Lung (tissue), 12 donors: ENCODE results near the gene DNAH1. TPM values are rescaled to one million over a fixed set of nuclear protein-coding genes. Genes with fewer than 3 reads are reported as not detected.

Experiments
- ATAC-seq: fragments of 200-7000 bp; cut with Tn5 transposase; one replicate; pipeline ENCODE4 v1.9.1; 2020; ENCODE audit warnings: moderate number of reproducible peaks; ENCODE audit not compliant: insufficient read depth, low FRiP score
- DNase-seq, 3 donors: peaks; one replicate each; pipeline ENCODE4 v3.0.0-alpha.2; 2013 to 2017
- H3K27ac ChIP-seq, 2 donors: one replicate each; pipeline ENCODE4 v1.5.1; 2013; ENCODE audit warnings: mild to moderate bottlenecking in 2 of 2, moderate library complexity in 2 of 2, control low read depth in 1 of 2, inconsistent platforms in 1 of 2, low read depth in 1 of 2, low read length in 1 of 2
- H3K27me3 ChIP-seq, 3 donors: one replicate each; pipeline ENCODE4 v1.5.1; 2013; ENCODE audit warnings: low read length in 2 of 3; ENCODE audit not compliant: control insufficient read depth in 3 of 3, insufficient read depth in 3 of 3
- H3K36me3 ChIP-seq, 4 donors: one replicate each; pipeline ENCODE4 v1.5.1; 2013; ENCODE audit warnings: low read length in 4 of 4, mild to moderate bottlenecking in 1 of 4, moderate library complexity in 1 of 4; ENCODE audit not compliant: control insufficient read depth in 4 of 4, insufficient read depth in 4 of 4
- H3K4me1 ChIP-seq, 5 donors: one replicate each; pipeline ENCODE4 v1.5.1; 2013; ENCODE audit warnings: low read length in 5 of 5, mild to moderate bottlenecking in 2 of 5, moderate library complexity in 1 of 5; ENCODE audit not compliant: control insufficient read depth in 5 of 5, insufficient read depth in 5 of 5
- H3K4me3 ChIP-seq: one replicate; pipeline ENCODE4 v1.5.1; 2013; ENCODE audit warnings: mild to moderate bottlenecking, control low read depth, moderate library complexity
- H3K9ac ChIP-seq, 2 donors: one replicate each; pipeline ENCODE4 v1.5.1; 2013; ENCODE audit warnings: low read length in 2 of 2, control low read depth in 1 of 2; ENCODE audit not compliant: insufficient read depth in 1 of 2
- H3K9me3 ChIP-seq, 4 donors: one replicate each; pipeline ENCODE4 v1.5.1; 2013; ENCODE audit warnings: low read length in 3 of 4, mild to moderate bottlenecking in 1 of 4, moderate library complexity in 1 of 4; ENCODE audit not compliant: control insufficient read depth in 4 of 4, insufficient read depth in 3 of 4
- WGBS, 2 donors: extraction: QIAGEN DNeasy Blood & Tissue Kit; methylation state at CpG; one replicate each; pipeline ENCODE4 v1.1.7; 2013; 5-methylcytosine and 5-hydroxymethylcytosine counted together
- polyA plus RNA-seq, 2 donors: library from polyadenylated mRNA; stranded (reverse); fragments of 200-250 nt; gene quantifications; one replicate each; pipeline ENCODE4 v1.2.1, GENCODE V29; 2013
- total RNA-seq, 2 donors: library from RNA; depleted of rRNA in 1 of 2; stranded (reverse); fragments of >200 nt in 1 of 2; gene quantifications; one replicate each; pipeline ENCODE4 v1.2.1, GENCODE V29; 2014 to 2021
- TF ChIP-seq, protein P1 (sequence below): IDR thresholded peaks from 2 replicates; pipeline ENCODE4 v1.5.1; 2012; ENCODE audit warnings: mild to moderate bottlenecking; ENCODE audit errors: control extremely low read depth, extremely low read depth
- donor health status: control.
- donor health status: control.
- donor health status: Bipolar disorder and iron deficiency.
- donor health status: healthy.
- donor health status: DM: yes; HTN: yes; CAD: no.

Gene DNAH1
- total and polyA plus RNA-seq, 4 donors, result 6.1 to 21.5 (median 11.4) TPM

DNA sequence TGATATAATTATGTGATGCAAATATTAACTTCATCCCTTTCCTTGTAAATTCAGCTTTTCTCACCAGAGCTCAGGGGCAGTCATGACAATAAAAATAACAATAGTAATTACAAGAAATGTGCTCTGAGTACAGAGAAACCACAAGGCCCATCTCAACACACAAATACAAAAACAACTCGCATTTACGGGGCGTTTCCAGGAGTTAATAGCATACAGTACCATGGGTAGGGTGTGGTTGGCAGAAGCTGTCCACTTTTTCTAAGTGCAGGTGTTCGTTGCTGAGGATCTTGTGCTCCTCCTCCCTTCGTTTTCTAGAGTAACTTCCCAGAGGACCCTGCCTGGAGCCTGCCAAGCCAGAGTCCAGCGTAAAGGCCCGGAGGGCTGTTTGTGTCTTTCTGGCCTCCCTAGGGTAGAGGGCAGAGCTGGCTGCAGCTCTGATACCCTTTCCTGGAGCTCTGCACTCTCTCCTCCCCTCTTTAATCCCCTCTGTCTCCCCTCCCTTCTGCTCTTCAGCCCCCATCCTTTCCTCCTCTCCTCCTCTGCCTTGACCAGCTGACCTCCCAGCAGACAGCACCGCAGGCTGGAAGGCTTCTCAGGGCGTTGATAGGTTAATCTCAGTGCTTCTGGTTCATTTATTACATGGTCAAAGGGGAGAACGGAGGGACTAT lies 117.3 kb downstream of the DNAH1 start:
- peaks cover 0 to 2% (median 0%) of the 10 kb centered on the region in 4 donors for H3K36me3 ChIP-seq
- H3K9ac ChIP-seq, result no peak overlapping the region
- peak overlapping the region in 1 of 2 donors; percentile 20 for H3K27ac ChIP-seq
- no peaks in the 10 kb centered on the region for H3K27me3 ChIP-seq
- DNase-seq, result peak in 1 of 3 donors; percentile 9
- no peak for ATAC-seq
- H3K4me3 ChIP-seq, result no peak overlapping the region
- peaks cover 0 to 34% (median 13%) of the 10 kb centered on the region in 5 donors for H3K4me1 ChIP-seq
- no peaks in the 10 kb centered on the region for H3K9me3 ChIP-seq
- TF ChIP-seq, protein P1, sequence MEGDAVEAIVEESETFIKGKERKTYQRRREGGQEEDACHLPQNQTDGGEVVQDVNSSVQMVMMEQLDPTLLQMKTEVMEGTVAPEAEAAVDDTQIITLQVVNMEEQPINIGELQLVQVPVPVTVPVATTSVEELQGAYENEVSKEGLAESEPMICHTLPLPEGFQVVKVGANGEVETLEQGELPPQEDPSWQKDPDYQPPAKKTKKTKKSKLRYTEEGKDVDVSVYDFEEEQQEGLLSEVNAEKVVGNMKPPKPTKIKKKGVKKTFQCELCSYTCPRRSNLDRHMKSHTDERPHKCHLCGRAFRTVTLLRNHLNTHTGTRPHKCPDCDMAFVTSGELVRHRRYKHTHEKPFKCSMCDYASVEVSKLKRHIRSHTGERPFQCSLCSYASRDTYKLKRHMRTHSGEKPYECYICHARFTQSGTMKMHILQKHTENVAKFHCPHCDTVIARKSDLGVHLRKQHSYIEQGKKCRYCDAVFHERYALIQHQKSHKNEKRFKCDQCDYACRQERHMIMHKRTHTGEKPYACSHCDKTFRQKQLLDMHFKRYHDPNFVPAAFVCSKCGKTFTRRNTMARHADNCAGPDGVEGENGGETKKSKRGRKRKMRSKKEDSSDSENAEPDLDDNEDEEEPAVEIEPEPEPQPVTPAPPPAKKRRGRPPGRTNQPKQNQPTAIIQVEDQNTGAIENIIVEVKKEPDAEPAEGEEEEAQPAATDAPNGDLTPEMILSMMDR, result no peak
- 80 to 87% methylated on average over 10 of the region's 10 CpGs for WGBS, 2 donors

DNA sequence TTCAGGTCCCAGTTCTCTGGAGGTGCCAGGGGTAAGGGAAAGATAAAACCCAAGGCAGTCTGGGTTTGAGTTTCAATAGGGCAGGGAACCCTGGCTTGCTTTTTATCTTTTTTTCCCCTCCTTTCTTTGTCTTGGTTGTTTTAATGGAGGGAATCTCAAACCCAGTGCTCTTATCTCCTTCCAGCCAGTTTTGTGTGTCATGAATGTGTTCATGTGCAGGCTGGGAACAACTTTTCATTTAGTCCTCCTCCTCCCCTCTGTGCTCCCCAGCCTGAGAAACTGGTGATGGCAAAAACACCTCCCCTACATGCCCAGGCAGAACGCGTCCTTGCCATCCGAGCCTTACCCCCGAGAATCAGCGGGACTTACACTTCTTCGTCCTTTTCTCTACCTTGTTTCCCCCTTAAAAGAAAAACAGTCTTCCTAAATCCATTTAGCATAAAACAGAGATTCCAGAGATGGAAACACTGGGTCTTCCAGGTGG lies 117.9 kb downstream of the DNAH1 start:
- WGBS, 2 donors, result 95 to 97% methylated on average over 6 of the region's 6 CpGs
- Histone ChIP-seq H3K27ac (peak overlapping the region in 1 of 2 donors; percentile 46), H3K9ac (no peak overlapping the region), H3K4me3 (no peak overlapping the region), H3K4me1 (peaks cover 0 to 31% (median 13%) of the 10 kb centered on the region in 5 donors), H3K27me3 (no peaks in the 10 kb centered on the region), H3K36me3 (peaks cover 0 to 2% (median 0%) of the 10 kb centered on the region in 4 donors), H3K9me3 (no peaks in the 10 kb centered on the region)
- TF ChIP-seq, protein P1, result no peak
- no peak for ATAC-seq
- DNase-seq, result no peak

DNA sequence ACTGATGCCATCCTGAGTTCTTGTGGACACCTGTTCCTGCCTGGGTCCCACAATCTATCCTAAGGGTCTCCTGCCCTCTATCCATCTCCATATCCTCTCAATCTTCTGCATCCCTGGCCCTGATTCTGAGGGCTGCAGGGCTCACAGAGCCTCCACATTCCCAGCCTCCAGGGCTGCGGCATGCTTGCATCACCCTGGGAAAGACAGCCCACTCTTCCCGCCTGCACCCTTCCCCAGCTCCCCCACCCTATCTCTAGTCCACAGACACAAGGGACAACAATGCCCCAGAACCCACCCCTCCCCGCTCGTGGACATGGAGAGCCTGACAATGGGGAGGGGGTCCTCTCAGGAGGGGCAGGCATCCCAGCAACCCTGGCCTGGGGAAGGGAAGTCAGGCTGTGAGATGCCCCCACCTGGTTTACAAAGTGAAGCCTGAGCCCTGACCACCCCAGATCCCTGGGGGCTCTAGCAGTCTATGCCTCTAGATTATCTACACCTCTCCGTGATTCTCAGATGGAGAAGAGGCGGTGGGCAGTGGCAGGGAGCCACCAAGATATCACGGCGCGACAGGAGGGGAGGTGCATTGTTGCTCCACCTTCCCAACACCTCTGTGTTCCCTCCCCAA lies 118.5 kb downstream of the DNAH1 start:
- WGBS, 2 donors, result 86 to 88% methylated on average over 9 of the region's 9 CpGs
- H3K9me3 ChIP-seq, result no peaks in the 10 kb centered on the region
- no peak overlapping the region for H3K9ac ChIP-seq
- no peaks in the 10 kb centered on the region for H3K27me3 ChIP-seq
- H3K4me1 ChIP-seq, result peaks cover 0 to 30% (median 13%) of the 10 kb centered on the region in 5 donors
- no peak for DNase-seq
- ATAC-seq, result no peak
- peak overlapping the region in 1 of 2 donors; percentile 46 for H3K27ac ChIP-seq
- TF ChIP-seq, protein P1, result no peak
- H3K36me3 ChIP-seq, result peaks cover 0 to 2% (median 0%) of the 10 kb centered on the region in 4 donors
- no peak overlapping the region for H3K4me3 ChIP-seq
